ENCODE results near the gene JARID2. TPM values are rescaled to one million over a fixed set of nuclear protein-coding genes. Genes with fewer than 3 reads are reported as not detected.

The JARID2 gene
- total and polyA plus RNA-seq, 2 of the 13 experiments (the other 11 are each of a cell fraction or from before 2014, with no cell fraction given): 7.5 to 10.3 TPM

DNA sequence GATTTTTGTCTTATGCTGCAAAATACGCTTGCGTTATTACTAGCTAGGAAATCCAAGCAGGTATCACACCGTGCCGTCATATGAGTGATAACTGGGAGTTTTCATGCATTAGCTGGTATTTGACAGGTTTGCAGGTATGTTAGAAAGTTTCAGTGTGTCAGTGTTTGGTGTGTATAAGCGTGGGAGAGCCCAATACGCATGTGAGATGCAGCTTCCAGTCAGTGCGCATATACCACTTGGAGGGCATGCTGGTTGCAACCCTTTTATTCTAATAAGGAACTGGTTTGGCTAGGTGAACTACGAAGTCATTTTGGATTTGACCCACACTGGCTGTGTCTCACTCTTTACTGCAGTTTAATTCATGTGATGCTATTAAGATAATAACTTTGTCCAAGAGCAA is 35.1 kb downstream of the JARID2 start:
- DNase-seq (ENCODE audit: low spot score) (no peak), ATAC-seq (no peak), FAIRE-seq (no peak)
- peaks cover 7% of the 10 kb centered on the region; the same call in 1 of the 2 replicates for H4K20me1 ChIP-seq (ENCODE audit: insufficient read depth, low read length)
- in situ Hi-C loops (cut with HindIII; ENCODE audit: extremely low pct_ligation_motif_present, low pct_unique_long_range_greater_than_20kb): no loop called here
- no peak overlapping the region for H3K27ac ChIP-seq (ENCODE audit: extremely low read length, insufficient read depth, low read length)
- intact Hi-C loops (cut with micrococcal nuclease; ENCODE audit: unreplicated experiment): loop anchor here (2.0 to 5.0 kb wide), 2 partner anchors 14 to 41 kb away; no protein-coding TSS in a partner anchor
- no peaks in the 10 kb centered on the region for H3K36me3 ChIP-seq (replicated peaks in 1 of 2; ENCODE audit: control insufficient read depth in 1 of 2, insufficient read depth in 2 of 2, low read length in 2 of 2)
- peaks cover 73% of the 10 kb centered on the region for H3K79me2 ChIP-seq (ENCODE audit: insufficient read depth, low read length)
- no peaks in the 10 kb centered on the region for H3K9me3 ChIP-seq (ENCODE audit: low read length)
- BruUV-seq (replicated peaks): no TSS peak
- no peak overlapping the region for H3K9ac ChIP-seq (ENCODE audit: insufficient read depth, low read depth, low read length)
- H3K4me3 ChIP-seq (replicated peaks in 1 of 3; ENCODE audit: insufficient read depth in 1 of 3, low read depth in 2 of 3, low read length in 3 of 3): no peak overlapping the region
- H2AFZ ChIP-seq (ENCODE audit: low read length): no peak overlapping the region
- 91% methylated on average over 8 of the region's 8 CpGs for WGBS (ENCODE audit: low lambda C conversion rate)
- ChIA-PET CTCF (ENCODE audit: low intra/inter-chr PET ratio, low total read pairs) (no interaction called here), POLR2A (interaction anchor here (1.2 kb wide), 1 partner anchor 15 kb away, joined by 4 read pairs; no protein-coding TSS in a partner anchor)
- TF ChIP-seq PHF5A (CRISPR knock-in tag; IDR thresholded peaks at IDR 0.05; ENCODE audit: low read depth, unreplicated experiment) (no peak), ZNF317 (CRISPR knock-in tag; IDR thresholded peaks at IDR 0.05) (0 out of 2 replicates have a peak, but pooled peaks have one; percentile 21), ZBTB38 (CRISPR knock-in tag; IDR thresholded peaks at IDR 0.05) (0 out of 2 replicates have a peak, but pooled peaks have one; percentile 8)
- TF ChIP-seq, protein P1, sequence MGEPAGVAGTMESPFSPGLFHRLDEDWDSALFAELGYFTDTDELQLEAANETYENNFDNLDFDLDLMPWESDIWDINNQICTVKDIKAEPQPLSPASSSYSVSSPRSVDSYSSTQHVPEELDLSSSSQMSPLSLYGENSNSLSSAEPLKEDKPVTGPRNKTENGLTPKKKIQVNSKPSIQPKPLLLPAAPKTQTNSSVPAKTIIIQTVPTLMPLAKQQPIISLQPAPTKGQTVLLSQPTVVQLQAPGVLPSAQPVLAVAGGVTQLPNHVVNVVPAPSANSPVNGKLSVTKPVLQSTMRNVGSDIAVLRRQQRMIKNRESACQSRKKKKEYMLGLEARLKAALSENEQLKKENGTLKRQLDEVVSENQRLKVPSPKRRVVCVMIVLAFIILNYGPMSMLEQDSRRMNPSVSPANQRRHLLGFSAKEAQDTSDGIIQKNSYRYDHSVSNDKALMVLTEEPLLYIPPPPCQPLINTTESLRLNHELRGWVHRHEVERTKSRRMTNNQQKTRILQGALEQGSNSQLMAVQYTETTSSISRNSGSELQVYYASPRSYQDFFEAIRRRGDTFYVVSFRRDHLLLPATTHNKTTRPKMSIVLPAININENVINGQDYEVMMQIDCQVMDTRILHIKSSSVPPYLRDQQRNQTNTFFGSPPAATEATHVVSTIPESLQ (CRISPR knock-in tag; conservative IDR thresholded peaks at IDR 0.05): no peak
- TF ChIP-seq, protein P2, sequence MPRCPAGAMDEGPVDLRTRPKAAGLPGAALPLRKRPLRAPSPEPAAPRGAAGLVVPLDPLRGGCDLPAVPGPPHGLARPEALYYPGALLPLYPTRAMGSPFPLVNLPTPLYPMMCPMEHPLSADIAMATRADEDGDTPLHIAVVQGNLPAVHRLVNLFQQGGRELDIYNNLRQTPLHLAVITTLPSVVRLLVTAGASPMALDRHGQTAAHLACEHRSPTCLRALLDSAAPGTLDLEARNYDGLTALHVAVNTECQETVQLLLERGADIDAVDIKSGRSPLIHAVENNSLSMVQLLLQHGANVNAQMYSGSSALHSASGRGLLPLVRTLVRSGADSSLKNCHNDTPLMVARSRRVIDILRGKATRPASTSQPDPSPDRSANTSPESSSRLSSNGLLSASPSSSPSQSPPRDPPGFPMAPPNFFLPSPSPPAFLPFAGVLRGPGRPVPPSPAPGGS (CRISPR knock-in tag; IDR thresholded peaks at IDR 0.05): no peak
- TF ChIP-seq, protein P3, sequence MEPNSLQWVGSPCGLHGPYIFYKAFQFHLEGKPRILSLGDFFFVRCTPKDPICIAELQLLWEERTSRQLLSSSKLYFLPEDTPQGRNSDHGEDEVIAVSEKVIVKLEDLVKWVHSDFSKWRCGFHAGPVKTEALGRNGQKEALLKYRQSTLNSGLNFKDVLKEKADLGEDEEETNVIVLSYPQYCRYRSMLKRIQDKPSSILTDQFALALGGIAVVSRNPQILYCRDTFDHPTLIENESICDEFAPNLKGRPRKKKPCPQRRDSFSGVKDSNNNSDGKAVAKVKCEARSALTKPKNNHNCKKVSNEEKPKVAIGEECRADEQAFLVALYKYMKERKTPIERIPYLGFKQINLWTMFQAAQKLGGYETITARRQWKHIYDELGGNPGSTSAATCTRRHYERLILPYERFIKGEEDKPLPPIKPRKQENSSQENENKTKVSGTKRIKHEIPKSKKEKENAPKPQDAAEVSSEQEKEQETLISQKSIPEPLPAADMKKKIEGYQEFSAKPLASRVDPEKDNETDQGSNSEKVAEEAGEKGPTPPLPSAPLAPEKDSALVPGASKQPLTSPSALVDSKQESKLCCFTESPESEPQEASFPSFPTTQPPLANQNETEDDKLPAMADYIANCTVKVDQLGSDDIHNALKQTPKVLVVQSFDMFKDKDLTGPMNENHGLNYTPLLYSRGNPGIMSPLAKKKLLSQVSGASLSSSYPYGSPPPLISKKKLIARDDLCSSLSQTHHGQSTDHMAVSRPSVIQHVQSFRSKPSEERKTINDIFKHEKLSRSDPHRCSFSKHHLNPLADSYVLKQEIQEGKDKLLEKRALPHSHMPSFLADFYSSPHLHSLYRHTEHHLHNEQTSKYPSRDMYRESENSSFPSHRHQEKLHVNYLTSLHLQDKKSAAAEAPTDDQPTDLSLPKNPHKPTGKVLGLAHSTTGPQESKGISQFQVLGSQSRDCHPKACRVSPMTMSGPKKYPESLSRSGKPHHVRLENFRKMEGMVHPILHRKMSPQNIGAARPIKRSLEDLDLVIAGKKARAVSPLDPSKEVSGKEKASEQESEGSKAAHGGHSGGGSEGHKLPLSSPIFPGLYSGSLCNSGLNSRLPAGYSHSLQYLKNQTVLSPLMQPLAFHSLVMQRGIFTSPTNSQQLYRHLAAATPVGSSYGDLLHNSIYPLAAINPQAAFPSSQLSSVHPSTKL (CRISPR knock-in tag; IDR thresholded peaks at IDR 0.05): no peak
- peaks cover 80% of the 10 kb centered on the region for H3K4me1 ChIP-seq (ENCODE audit: insufficient read depth, low read length)
- no peak overlapping the region for H3K4me2 ChIP-seq (ENCODE audit: low read depth, low read length)
- H3K27me3 ChIP-seq (ENCODE audit: control insufficient read depth in 1 of 2, insufficient read depth in 2 of 2, low read length in 2 of 2): no peaks in the 10 kb centered on the region

All from HepG2 (cell line).